HepG2 (cell line): ENCODE data around the gene FRMD3. TPM values are rescaled to one million over a fixed set of nuclear protein-coding genes. Genes with fewer than 3 reads are reported as not detected.

Experiments
- ARID5B ChIP-seq: IDR thresholded peaks from 2 replicates; pipeline ENCODE4 v1.4.0; 2020; ENCODE audit warnings: mild to moderate bottlenecking, missing genetic modification reagents
- ATF4 ChIP-seq, 2 experiments: fragments of 450-650 bp in 1 of 2; sonication (generic) in 1 of 2; formaldehyde crosslinking; IDR thresholded peaks; 2 replicates each; pipeline versions ENCODE4 v1.5.0 to v1.8.0; 2020 to 2022; ENCODE audit warnings: mild to moderate bottlenecking in 1 of 2, missing genetic modification reagents in 1 of 2
- CEBPG ChIP-seq: IDR thresholded peaks from 2 replicates; pipeline ENCODE4 v1.6.1; 2016
- JARID2 ChIP-seq: sonication (generic); formaldehyde crosslinking; IDR thresholded peaks from 2 replicates; pipeline ENCODE4 v1.8.1; 2023; ENCODE audit warnings: missing genetic modification reagents, inconsistent platforms; ENCODE audit not compliant: insufficient replicate concordance
- MIER3 ChIP-seq: IDR thresholded peaks from 2 replicates; pipeline ENCODE4 v1.6.1; 2016; ENCODE audit warnings: missing compliant biosample characterization, borderline replicate concordance
- SMARCE1 ChIP-seq: fragments of 450-650 bp; IDR thresholded peaks from 2 replicates; pipeline ENCODE4 v1.6.1; 2017; ENCODE audit warnings: borderline replicate concordance
- TAF15 ChIP-seq: fragments of 200-400 bp; formaldehyde crosslinking; IDR thresholded peaks from one replicate; pipeline ENCODE4 v1.6.1; 2018; ENCODE audit warnings: mild to moderate bottlenecking, low read depth, low read length; ENCODE audit not compliant: poor library complexity, severe bottlenecking
- TBP ChIP-seq: sonication (generic); formaldehyde crosslinking; IDR thresholded peaks from 2 replicates; pipeline ENCODE4 v1.5.0; 2020; ENCODE audit warnings: missing genetic modification reagents
- THYN1 ChIP-seq: sonication (generic); formaldehyde crosslinking; IDR thresholded peaks from 2 replicates; pipeline ENCODE4 v1.8.1; 2023; ENCODE audit warnings: low read depth, mild to moderate bottlenecking, moderate library complexity, missing genetic modification reagents, borderline replicate concordance
- ZMAT5 ChIP-seq: sonication (generic); formaldehyde crosslinking; IDR thresholded peaks from 2 replicates; pipeline ENCODE4 v1.5.0; 2020; ENCODE audit warnings: mild to moderate bottlenecking, low read depth, missing genetic modification reagents, borderline replicate concordance
- ZNF124 ChIP-seq: sonication (generic); formaldehyde crosslinking; IDR thresholded peaks from 2 replicates; pipeline ENCODE4 v1.4.0; 2020; ENCODE audit warnings: missing genetic modification reagents
- ZNF331 ChIP-seq: sonication (generic); formaldehyde crosslinking; IDR thresholded peaks from 2 replicates; pipeline ENCODE4 v1.4.0; 2020; ENCODE audit warnings: missing genetic modification reagents
- ZNF614 ChIP-seq: IDR thresholded peaks from 2 replicates; pipeline ENCODE4 v1.6.1; 2018; ENCODE audit warnings: missing biosample characterization, missing genetic modification reagents, inconsistent platforms, borderline replicate concordance
- polyA plus RNA-seq, 8 experiments: library from polyadenylated mRNA; depleted of rRNA in 3 of 8; stranded (reverse) in 7 of 8; unstranded in 1 of 8; fragments of >200 nt; fragmentation: Illumina TruSeq in 4 of 8; extraction: Trizol in 4 of 8; gene quantifications; 2 replicates each; pipeline versions ENCODE4 v1.2.1 to v1.2.3, GENCODE V29; 2011 to 2016; ENCODE audit warnings: low read depth in 4 of 8, missing spikeins in 1 of 8, mixed read lengths in 1 of 8; ENCODE audit not compliant: insufficient read depth in 1 of 8
- total RNA-seq, 5 experiments: library from RNA; depleted of rRNA; stranded (reverse); fragments of >200 nt; fragmentation: Illumina TruSeq; extraction: Trizol; gene quantifications; 2 replicates each; pipeline ENCODE4 v1.2.3, GENCODE V29; 2016; ENCODE audit warnings: low read depth in 1 of 5
- TF ChIP-seq, protein P1 (sequence below): sonication (generic); formaldehyde crosslinking; IDR thresholded peaks from 2 replicates; pipeline ENCODE4 v1.5.0; 2020; ENCODE audit warnings: mild to moderate bottlenecking, missing genetic modification reagents, moderate library complexity
- TF ChIP-seq, protein P2 (sequence below), 2 experiments: sonication (generic) in 1 of 2; formaldehyde crosslinking in 1 of 2; IDR thresholded peaks; 2 replicates each; pipeline versions ENCODE4 v1.4.0 to v1.6.1; 2018 to 2020; ENCODE audit warnings: missing genetic modification reagents in 2 of 2, borderline replicate concordance in 1 of 2, low read depth in 1 of 2, mild to moderate bottlenecking in 1 of 2, missing biosample characterization in 1 of 2
- TF ChIP-seq, protein P3 (sequence below): sonication (generic); formaldehyde crosslinking; IDR thresholded peaks from 2 replicates; pipeline ENCODE4 v1.4.0; 2020; ENCODE audit warnings: mild to moderate bottlenecking, missing genetic modification reagents
- TF ChIP-seq, protein P4 (sequence below): sonication (generic); formaldehyde crosslinking; IDR thresholded peaks from 2 replicates; pipeline ENCODE4 v1.4.0; 2020; ENCODE audit warnings: mild to moderate bottlenecking, missing genetic modification reagents

The FRMD3 gene
- total and polyA plus RNA-seq, 2 of the 13 experiments (the other 11 are each of a cell fraction or from before 2014, with no cell fraction given), result 3.2 to 7.7 TPM

DNA sequence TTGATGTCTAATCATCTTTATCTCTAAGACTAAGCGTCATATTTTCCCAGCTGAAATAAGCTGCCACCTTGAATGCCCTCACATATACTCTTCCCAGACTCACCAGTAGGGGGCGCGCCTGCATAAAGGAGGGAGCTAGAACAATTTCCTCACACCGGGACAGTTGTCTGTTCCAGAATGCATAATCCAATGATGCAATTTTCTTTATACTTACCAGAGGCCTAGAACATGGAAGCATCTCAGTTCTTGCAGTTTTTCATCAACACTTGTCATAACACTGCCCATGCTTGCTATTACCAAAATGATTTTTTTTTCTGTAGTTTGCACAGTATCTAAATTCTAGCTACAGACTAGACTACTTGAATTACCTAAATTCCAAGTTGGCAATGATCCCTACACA lies 203.9 kb downstream of the FRMD3 start (continued):
- no peak for TF ChIP-seq TBP (CRISPR knock-in tag)
- peak; percentile 84 for TF ChIP-seq CEBPG
- TF ChIP-seq MIER3, result 0 out of 2 replicates have a peak, but pooled peaks have one; percentile 36
- peak in 1 of 2 experiments; percentile 92; a peak in 2 of 4 replicates for TF ChIP-seq ATF4 (CRISPR knock-in tag; IDR thresholded peaks at IDR 0.05)
- no peak for TF ChIP-seq SMARCE1
- TF ChIP-seq JARID2 (CRISPR knock-in tag), result no peak
- TF ChIP-seq, protein P1, sequence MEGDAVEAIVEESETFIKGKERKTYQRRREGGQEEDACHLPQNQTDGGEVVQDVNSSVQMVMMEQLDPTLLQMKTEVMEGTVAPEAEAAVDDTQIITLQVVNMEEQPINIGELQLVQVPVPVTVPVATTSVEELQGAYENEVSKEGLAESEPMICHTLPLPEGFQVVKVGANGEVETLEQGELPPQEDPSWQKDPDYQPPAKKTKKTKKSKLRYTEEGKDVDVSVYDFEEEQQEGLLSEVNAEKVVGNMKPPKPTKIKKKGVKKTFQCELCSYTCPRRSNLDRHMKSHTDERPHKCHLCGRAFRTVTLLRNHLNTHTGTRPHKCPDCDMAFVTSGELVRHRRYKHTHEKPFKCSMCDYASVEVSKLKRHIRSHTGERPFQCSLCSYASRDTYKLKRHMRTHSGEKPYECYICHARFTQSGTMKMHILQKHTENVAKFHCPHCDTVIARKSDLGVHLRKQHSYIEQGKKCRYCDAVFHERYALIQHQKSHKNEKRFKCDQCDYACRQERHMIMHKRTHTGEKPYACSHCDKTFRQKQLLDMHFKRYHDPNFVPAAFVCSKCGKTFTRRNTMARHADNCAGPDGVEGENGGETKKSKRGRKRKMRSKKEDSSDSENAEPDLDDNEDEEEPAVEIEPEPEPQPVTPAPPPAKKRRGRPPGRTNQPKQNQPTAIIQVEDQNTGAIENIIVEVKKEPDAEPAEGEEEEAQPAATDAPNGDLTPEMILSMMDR (CRISPR knock-in tag), result peak; percentile 91
- TF ChIP-seq, protein P2, sequence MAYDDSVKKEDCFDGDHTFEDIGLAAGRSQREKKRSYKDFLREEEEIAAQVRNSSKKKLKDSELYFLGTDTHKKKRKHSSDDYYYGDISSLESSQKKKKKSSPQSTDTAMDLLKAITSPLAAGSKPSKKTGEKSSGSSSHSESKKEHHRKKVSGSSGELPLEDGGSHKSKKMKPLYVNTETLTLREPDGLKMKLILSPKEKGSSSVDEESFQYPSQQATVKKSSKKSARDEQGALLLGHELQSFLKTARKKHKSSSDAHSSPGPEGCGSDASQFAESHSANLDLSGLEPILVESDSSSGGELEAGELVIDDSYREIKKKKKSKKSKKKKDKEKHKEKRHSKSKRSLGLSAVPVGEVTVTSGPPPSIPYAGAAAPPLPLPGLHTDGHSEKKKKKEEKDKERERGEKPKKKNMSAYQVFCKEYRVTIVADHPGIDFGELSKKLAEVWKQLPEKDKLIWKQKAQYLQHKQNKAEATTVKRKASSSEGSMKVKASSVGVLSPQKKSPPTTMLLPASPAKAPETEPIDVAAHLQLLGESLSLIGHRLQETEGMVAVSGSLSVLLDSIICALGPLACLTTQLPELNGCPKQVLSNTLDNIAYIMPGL (CRISPR knock-in tag; IDR thresholded peaks at IDR 0.05; ENCODE audit: borderline replicate concordance in 1 of 2, low read depth in 1 of 2), result peak in 1 of 2 experiments; percentile 38; a peak in 1 of 4 replicates
- TF ChIP-seq ARID5B (CRISPR knock-in tag), result peak; percentile 45
- no peak for TF ChIP-seq TAF15
- 0 out of 2 replicates have a peak, but pooled peaks have one; percentile 24 for TF ChIP-seq ZNF331 (CRISPR knock-in tag)
- no peak for TF ChIP-seq THYN1 (CRISPR knock-in tag)
- TF ChIP-seq ZNF124 (CRISPR knock-in tag), result peak; percentile 57; the same call in 1 of the 2 replicates
- TF ChIP-seq ZNF614 (CRISPR knock-in tag), result no peak
- no peak for TF ChIP-seq ZMAT5 (CRISPR knock-in tag)
- TF ChIP-seq, protein P3, sequence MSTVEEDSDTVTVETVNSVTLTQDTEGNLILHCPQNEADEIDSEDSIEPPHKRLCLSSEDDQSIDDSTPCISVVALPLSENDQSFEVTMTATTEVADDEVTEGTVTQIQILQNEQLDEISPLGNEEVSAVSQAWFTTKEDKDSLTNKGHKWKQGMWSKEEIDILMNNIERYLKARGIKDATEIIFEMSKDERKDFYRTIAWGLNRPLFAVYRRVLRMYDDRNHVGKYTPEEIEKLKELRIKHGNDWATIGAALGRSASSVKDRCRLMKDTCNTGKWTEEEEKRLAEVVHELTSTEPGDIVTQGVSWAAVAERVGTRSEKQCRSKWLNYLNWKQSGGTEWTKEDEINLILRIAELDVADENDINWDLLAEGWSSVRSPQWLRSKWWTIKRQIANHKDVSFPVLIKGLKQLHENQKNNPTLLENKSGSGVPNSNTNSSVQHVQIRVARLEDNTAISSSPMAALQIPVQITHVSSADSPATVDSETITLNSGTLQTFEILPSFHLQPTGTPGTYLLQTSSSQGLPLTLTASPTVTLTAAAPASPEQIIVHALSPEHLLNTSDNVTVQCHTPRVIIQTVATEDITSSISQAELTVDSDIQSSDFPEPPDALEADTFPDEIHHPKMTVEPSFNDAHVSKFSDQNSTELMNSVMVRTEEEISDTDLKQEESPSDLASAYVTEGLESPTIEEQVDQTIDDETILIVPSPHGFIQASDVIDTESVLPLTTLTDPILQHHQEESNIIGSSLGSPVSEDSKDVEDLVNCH (CRISPR knock-in tag), result no peak
- TF ChIP-seq, protein P4, sequence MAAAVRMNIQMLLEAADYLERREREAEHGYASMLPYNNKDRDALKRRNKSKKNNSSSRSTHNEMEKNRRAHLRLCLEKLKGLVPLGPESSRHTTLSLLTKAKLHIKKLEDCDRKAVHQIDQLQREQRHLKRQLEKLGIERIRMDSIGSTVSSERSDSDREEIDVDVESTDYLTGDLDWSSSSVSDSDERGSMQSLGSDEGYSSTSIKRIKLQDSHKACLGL, result no peak
